DND-41 (cell line): Measurements from ENCODE around the gene MBTD1.

ENCODE experiments used
- ATAC-seq: fragments of 200-7000 bp; cut with Tn5 transposase; 3 replicates; pipeline ENCODE4 v1.9.1; 2021; ENCODE audit warnings: low read depth; ENCODE audit not compliant: insufficient read depth
- DNase-seq: peaks from one replicate; pipeline ENCODE4 v3.0.0-alpha.2; 2020
- H2AFZ ChIP-seq: 2 replicates; pipeline ENCODE4 v1.6.0; 2012; ENCODE audit warnings: low read depth, low read length
- H3K27ac ChIP-seq: 2 replicates; pipeline ENCODE4 v1.5.1; 2012; ENCODE audit warnings: low read length, inconsistent platforms
- H3K27me3 ChIP-seq: fragments of 200-600 bp; sonication (generic); 2 replicates; pipeline ENCODE4 v1.6.0; 2012; ENCODE audit warnings: low read length, mild to moderate bottlenecking, inconsistent platforms; ENCODE audit not compliant: insufficient read depth, poor library complexity
- H3K36me3 ChIP-seq: 2 replicates; pipeline ENCODE4 v1.5.1; 2012; ENCODE audit warnings: low read length, inconsistent platforms; ENCODE audit not compliant: insufficient read depth
- H3K4me1 ChIP-seq: 2 replicates; pipeline ENCODE4 v1.5.1; 2012; ENCODE audit warnings: mild to moderate bottlenecking, low read length; ENCODE audit not compliant: insufficient read depth
- H3K4me2 ChIP-seq: 2 replicates; pipeline ENCODE4 v1.6.0; 2012; ENCODE audit warnings: mild to moderate bottlenecking, moderate library complexity, low read length, inconsistent platforms; ENCODE audit not compliant: insufficient read depth
- H3K4me3 ChIP-seq, 2 experiments: fragments of 200-600 bp in 1 of 2; shearing (Covaris generic) in 1 of 2; 2 replicates each; pipeline ENCODE4 v1.5.1; 2012 to 2016; ENCODE audit warnings: inconsistent platforms in 2 of 2, low read length in 2 of 2, mild to moderate bottlenecking in 2 of 2, low read depth in 1 of 2, moderate library complexity in 1 of 2
- H3K79me2 ChIP-seq: 2 replicates; pipeline ENCODE4 v1.6.0; 2012; ENCODE audit warnings: low read length, inconsistent platforms; ENCODE audit not compliant: insufficient read depth
- H3K9ac ChIP-seq: 2 replicates; pipeline ENCODE4 v1.6.0; 2012; ENCODE audit warnings: low read depth, mild to moderate bottlenecking, inconsistent platforms, low read length, moderate library complexity
- H3K9me3 ChIP-seq: 2 replicates; pipeline ENCODE4 v1.5.1; 2012; ENCODE audit warnings: low read length, moderate library complexity, mild to moderate bottlenecking, inconsistent platforms; ENCODE audit not compliant: insufficient read depth, severe bottlenecking
- H4K20me1 ChIP-seq: 2 replicates; pipeline ENCODE4 v1.6.0; 2012; ENCODE audit warnings: low read length; ENCODE audit not compliant: insufficient read depth
- CTCF ChIP-seq: IDR thresholded peaks from 2 replicates; pipeline ENCODE4 v1.5.1; 2012; ENCODE audit warnings: borderline replicate concordance, low read length, moderate library complexity, mild to moderate bottlenecking; ENCODE audit not compliant: poor library complexity, severe bottlenecking; ENCODE audit errors: extremely low read depth
- EZH2 ChIP-seq: IDR thresholded peaks from 3 replicates; pipeline ENCODE4 v1.6.1; 2012; ENCODE audit warnings: borderline replicate concordance, low read depth, mild to moderate bottlenecking, moderate library complexity, low read length, inconsistent platforms; ENCODE audit not compliant: severe bottlenecking

Gene MBTD1

GRCh38 chr17:51256101-51256500, 3.7 kb downstream of the MBTD1 start:
- H3K4me1 ChIP-seq = peaks cover 36% of the 10 kb centered on the region
- H3K4me3 ChIP-seq = no peak overlapping the region
- ATAC-seq = no peak
- H3K27me3 ChIP-seq = no peaks in the 10 kb centered on the region
- peak overlapping the region; percentile 94; the same call in 1 of the 2 replicates for H3K4me2 ChIP-seq
- no peak for DNase-seq
- peaks cover 93% of the 10 kb centered on the region for H3K79me2 ChIP-seq
- peaks cover 69% of the 10 kb centered on the region for H3K36me3 ChIP-seq
- TF ChIP-seq CTCF = no peak
- TF ChIP-seq EZH2 = no peak
- H4K20me1 ChIP-seq = peaks cover 37% of the 10 kb centered on the region
- no peak overlapping the region for H3K27ac ChIP-seq
- no peak overlapping the region for H2AFZ ChIP-seq
- no peaks in the 10 kb centered on the region for H3K9me3 ChIP-seq
- no peak overlapping the region for H3K9ac ChIP-seq

GRCh38 chr17:51255673-51256072, 4.2 kb downstream of the MBTD1 start:
- TF ChIP-seq EZH2 (no peak), CTCF (no peak)
- Histone ChIP-seq H3K4me3 (no peak overlapping the region), H3K27me3 (no peaks in the 10 kb centered on the region), H3K9me3 (no peaks in the 10 kb centered on the region), H3K4me2 (no peak overlapping the region), H3K9ac (no peak overlapping the region), H3K36me3 (peaks cover 69% of the 10 kb centered on the region), H3K79me2 (peaks cover 89% of the 10 kb centered on the region), H2AFZ (no peak overlapping the region), H3K4me1 (peaks cover 36% of the 10 kb centered on the region), H4K20me1 (peaks cover 34% of the 10 kb centered on the region), H3K27ac (no peak overlapping the region)
- no peak for DNase-seq
- no peak for ATAC-seq

- Histone ChIP-seq H3K9ac (no peak overlapping the region), H3K27ac (peak overlapping the region; percentile 52; the same call in 1 of the 2 replicates), H3K4me2 (no peak overlapping the region), H3K4me3 (no peak overlapping the region), H3K36me3 (peaks cover 42% of the 10 kb centered on the region), H3K27me3 (no peaks in the 10 kb centered on the region), H4K20me1 (peaks cover 11% of the 10 kb centered on the region; the same call in 1 of the 2 replicates), H3K79me2 (peaks cover 53% of the 10 kb centered on the region), H3K4me1 (peaks cover 13% of the 10 kb centered on the region), H2AFZ (no peak overlapping the region), H3K9me3 (no peaks in the 10 kb centered on the region)
- DNase-seq = no peak
- no peak for TF ChIP-seq CTCF
- TF ChIP-seq EZH2 = no peak
- ATAC-seq = no peak
Observed at GRCh38 chr17:51251010-51251409, 8.8 kb downstream of the MBTD1 start.

- DNase-seq (no peak), ATAC-seq (no peak)
- Histone ChIP-seq H3K9ac (no peak overlapping the region), H3K27ac (no peak overlapping the region), H3K36me3 (peaks cover 37% of the 10 kb centered on the region), H3K4me3 (no peak overlapping the region), H3K9me3 (no peaks in the 10 kb centered on the region), H3K4me2 (no peak overlapping the region), H3K27me3 (no peaks in the 10 kb centered on the region), H3K4me1 (peaks cover 13% of the 10 kb centered on the region), H4K20me1 (peaks cover 11% of the 10 kb centered on the region; the same call in 1 of the 2 replicates), H3K79me2 (peaks cover 50% of the 10 kb centered on the region), H2AFZ (no peak overlapping the region)
- no peak for TF ChIP-seq EZH2
- TF ChIP-seq CTCF = no peak
Observed at GRCh38 chr17:51250314-51250840, 9.5 kb downstream of the MBTD1 start.
